PC-3 (cell line): Measurements from ENCODE around the gene TESK1.

ENCODE experiments used
- CTCF ChIP-seq: fragments of 300-600 bp; sonication (generic); conservative IDR thresholded peaks from 2 replicates; pipeline ENCODE4 v1.5.1; 2017; ENCODE audit warnings: antibody characterized with exemption, low read depth, mild to moderate bottlenecking, low read length
- EZH2 ChIP-seq: fragments of 300-600 bp; sonication (generic); IDR thresholded peaks from one replicate; pipeline ENCODE4 v1.6.1; 2017; ENCODE audit warnings: antibody characterized with exemption, mild to moderate bottlenecking, low read length; ENCODE audit not compliant: unreplicated experiment

- no peak for TF ChIP-seq CTCF
- no peak for TF ChIP-seq EZH2
These were observed 34.2 kb upstream of the TESK1 start for GRCh38 chr9:35570709-35571504.
